GM21526 (cell line): Measurements from ENCODE around the gene C22orf42.
"Not testable (repeated sequence)": the region's sequence is repeated elsewhere in the genome, so short reads cannot be mapped to it uniquely, and the experiment has no call there.

ENCODE experiments used
- ATAC-seq: cut with Tn5 transposase; IDR thresholded peaks from one replicate; pipeline ENCODE4 v1.9.1; 2021; ENCODE audit warnings: moderate library complexity; ENCODE audit not compliant: unreplicated experiment, low FRiP score

Gene C22orf42

DNA sequence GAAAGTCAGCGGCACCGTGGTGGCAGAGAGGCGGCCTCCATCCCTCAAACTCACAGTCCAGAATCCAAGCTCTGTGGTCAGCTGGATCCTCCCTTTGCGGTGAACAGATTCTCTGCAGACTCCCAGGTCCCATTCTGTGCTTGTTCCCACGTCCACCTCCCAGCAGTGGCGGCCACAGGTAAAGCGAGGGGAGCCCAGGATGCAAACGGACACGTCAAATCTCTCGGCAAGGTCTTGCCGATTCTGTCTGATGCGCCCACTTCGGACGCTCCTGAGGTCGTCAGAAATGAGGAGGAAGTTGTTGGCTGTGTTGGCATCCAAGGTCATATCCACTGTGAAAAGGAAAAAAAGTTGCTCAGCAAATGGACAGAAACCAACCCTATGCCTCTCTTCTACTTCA, 31.9 kb upstream of the C22orf42 start:
- not testable (repeated sequence) for ATAC-seq

DNA sequence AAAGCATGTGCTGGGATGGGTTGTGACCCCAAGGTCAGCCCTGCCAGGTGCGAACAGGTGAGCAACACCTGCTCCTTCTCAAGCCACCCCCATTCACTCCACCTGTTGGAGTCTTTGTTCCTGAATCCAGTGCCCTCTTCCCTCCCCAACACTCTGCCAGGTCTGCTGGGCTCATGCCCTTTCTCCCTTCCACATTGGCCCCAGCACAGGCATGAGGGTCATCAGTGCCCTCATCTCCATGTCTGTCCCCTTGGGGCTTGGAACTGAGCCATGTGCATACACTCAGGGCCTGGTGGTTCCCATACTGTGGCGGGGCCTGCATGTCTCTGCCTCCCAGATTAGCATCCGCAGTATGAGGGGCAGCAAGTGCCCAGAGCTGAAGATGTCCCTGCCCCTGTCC, 26.7 kb upstream of the C22orf42 start:
- no peak for ATAC-seq

DNA sequence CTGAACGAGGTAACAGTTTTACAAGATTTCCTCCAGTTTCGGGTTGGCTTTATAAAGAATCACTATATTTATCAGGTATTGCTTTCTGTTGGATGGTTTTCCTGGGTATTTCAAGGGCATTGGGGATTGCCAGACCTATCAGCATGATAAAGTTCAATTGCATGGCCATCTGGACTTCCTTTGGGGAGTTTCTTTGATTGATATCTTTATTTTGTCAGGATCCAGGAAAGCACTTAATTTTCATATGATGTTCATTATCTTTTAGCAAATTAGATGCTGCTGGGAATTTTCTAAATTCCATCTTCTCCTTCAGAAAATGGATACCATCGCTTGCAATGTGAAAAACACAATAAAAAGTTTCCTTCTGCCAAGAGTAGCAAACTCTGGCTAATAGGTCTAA, 24.5 kb upstream of the C22orf42 start:
- no peak for ATAC-seq

DNA sequence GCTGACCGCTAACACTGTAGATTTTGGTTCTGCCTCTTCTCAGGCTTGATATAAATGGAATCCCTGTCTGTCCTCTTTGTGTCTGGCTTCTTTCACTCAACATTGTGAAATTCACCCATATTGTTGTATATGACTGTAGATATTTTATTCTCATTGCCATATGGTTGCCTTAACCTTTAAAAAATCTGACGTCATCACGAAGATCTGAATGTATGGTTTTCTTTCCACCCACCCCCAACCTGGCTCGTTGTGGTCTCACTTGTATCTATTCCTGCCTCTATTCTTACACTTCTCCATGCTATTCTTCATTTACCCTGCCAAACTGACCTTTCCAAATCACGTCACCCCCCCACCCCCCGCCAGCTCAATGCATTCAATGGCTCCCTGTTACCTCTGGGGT, 21.9 kb upstream of the C22orf42 start:
- no peak for ATAC-seq

DNA sequence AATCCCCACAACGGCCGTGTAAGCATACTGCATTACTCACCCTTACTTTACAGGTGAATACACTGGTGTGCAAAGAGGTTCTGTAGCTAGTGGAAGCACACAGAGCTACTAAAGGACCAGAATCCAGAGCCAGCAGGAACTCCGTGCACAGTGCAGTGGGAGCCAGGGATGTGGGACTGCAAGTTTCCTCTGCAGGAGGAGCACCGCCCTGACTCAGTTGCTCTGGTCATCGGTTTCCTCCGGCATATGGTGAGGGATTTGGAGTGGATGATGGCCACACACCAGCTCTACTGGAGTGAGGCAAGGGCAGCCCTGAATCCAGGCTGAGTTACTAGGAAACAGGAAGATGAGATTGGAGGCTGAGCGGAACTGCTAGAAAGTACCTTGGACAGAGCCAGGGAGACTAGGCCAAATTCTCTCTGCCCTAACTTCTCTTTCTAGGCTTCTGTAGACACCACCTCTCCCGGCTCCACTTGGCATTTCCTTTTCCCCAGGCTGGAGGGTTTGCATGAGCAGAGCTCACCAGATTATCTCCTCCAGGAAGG, 18.2 kb upstream of the C22orf42 start:
- ATAC-seq = no peak

DNA sequence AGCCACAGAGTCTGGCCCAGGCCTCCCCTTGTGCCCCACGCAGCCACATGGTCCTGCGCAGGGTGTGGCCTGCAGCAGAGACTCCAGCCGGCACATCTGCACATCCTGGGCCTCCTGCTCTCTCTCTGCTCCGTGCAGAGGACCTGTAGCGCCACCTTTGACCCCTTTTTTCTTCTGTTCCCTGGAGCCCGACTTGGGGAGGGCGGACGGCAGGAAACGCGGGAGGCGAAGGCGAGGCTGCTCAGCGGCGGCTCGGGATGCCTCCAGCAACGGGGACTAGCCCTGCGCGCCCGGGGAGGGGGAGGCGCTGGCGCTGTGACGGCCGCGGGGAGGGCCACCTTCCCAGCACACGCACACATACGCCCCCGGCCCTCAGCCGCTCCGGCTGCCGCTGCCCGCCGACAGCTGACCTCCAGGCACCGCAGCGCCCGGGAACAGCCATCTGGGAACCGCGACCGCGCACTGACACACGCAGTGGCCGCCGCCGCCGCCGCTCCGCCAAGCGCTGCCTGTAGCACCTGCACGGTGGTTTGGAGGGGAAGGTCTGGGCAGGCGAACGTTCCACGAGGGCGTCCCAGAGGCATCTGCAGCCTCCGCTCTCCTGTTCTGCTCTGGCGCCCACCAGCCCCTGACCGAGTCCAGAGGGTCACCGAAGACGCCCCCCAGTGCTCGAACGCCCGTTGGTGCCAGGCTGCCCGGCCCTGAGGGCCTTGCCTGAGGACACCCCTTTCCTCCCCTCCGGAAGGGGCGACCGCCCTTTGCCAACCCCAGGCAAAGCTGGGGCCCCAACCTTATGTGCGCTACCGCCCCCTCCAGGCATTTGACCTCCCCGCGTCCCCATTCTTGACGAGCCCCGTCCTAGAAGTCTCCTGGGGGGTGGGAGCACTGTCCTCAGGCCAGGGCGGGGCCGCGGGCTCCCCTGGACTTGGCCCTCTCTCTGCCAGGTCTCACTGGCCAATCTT, 16.9 kb upstream of the C22orf42 start:
- no peak for ATAC-seq

DNA sequence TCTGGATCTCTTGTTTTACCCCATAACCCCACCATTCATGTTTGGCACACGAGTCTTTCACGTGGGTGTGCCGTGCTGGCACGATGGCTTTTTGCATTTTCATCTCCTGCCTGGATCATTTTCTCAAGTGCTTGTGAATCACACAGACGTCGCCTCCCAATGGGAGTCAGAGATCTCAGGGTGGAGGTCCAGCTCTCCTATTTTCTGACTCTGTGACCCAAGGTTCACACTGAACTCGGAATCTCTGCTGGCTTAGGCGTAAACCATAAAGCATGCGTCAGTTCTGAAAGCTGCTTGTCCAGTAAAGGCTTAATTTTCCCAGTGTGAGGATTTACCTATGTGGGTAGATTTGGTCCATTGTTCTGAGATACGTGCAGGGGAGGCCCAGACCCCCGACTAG, 16.0 kb upstream of the C22orf42 start:
- no peak for ATAC-seq

DNA sequence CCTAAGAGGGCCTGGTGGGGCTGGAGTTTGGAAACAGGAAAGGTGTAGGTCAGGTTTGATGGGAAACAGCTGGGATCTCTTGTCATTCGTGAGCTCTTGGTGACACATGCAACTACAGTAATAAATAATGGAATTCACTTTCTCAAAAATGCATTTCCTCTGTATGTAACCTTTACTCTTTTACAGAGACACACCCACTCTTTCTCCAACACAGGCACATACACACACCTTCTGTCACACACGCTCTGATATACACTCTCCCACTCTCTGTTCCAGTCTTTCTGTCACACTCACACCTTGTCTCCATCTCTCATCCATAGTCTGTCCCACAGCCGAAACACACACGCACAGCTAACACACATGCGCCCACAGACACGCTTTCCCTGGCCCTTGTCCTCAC, 6.6 kb upstream of the C22orf42 start:
- ATAC-seq = no peak

DNA sequence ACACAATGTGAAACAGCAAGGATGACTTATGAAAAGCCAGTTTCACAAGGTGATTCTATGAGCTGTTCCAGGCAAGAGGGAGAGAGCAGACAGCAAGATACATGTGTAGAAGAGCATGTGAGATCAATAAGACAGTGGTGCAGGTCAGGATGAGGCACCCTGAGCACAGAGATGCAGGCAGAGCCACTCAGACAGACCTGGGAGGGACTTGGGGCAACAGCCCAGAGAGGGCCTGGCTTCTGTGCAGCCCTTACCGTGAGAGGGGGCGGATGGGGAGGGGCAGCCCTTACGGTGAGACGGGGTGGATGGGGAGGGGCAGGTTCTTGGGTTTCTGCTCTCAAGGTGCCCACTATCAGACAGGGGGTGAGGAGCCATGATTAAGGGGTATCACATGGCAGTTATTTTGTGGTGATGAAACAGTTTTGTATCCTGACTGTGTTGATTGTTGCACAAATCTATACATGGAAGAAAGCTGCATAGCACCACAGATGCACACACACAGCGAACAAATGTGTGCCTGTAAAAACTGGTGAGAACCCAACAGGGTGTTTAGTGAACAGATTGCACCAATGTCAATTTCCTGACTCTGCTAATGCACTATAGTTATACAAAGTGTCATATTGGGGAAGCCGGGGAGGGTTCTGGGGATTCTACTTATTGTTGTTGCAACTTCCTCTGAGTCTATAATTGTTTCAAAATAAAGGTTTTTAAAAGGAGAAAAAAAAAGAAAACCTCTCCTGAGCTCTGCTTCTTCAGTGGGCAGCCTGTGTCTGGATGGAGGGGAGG, 5.2 kb upstream of the C22orf42 start:
- no peak for ATAC-seq

DNA sequence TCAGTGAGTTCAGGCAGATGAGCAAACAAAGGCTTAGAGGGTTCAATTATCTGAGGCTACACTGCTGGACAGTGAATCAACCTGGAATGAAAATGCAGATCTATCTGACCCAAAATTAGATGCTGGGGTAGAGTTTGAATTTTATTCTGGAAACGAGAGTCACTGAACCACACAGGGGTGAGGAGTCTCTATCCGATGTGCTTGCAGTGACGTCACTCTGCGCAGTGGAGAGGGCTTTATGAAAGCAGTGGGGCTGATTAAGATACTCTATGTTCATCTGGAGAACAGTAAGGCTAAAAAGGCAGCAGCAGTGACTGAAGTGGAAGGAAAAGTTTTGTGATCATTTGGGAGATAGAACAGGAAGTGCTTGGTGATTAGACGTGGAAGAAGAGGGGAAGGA, 1.3 kb upstream of the C22orf42 start:
- not testable (repeated sequence) for ATAC-seq

DNA sequence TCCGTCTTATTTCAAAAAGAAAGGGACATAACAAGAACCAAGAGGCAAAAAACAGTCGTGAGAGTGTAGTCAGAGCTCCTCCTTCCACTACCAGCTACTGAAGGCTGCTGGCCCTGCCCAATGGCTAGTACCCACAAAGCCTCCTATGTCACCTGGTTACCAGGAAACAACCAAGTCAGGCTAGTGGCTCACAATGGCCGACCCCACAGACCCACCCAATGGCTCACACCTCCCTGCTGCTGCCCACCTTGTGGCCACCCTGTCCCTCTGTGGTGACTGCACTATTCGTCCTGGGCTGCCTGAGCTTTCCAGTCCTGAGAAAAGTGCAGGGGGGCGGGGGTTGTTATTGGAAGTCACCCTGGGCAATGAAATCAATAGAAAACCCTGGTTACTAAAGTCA, 1.5 kb downstream of the C22orf42 start:
- not testable (repeated sequence) for ATAC-seq

DNA sequence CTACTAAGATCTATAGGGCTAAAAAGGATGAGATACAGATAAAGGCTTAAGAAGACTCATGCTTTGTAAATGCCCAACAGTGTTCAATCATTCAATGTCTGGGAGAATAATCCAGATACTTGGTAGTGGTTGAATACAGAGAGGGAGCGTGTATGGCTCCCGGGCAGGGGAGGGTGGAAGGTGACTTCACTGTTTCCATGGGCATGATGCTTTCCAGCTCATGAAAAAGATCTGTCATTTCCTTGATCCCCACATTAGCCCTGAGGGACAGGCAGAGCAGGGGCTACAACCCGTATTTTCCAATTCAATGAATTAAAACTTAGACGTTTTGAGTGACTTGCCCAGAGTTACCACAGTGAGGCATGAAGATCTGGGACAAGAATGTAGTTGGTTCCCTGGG, 4.4 kb downstream of the C22orf42 start:
- ATAC-seq = not testable (repeated sequence)

DNA sequence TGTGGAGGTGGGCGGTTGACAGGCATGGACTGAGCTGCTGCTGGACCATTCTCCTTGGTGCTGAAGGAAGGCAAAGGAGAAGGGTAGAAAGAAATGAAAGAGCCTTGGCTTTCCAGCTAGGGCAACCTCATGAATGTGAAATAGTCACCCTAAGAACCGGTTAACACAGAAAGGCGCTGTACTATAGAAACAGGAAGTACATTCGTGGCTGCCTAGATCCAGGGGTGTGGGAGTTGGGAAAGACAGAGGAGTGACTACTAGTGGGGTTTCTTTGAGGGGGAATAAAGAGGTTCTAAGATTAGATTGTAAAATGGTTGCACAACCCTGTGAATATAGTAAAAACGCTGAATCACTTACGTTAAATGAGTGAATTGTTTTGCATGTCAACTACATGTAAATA, 7.5 kb downstream of the C22orf42 start:
- ATAC-seq = not testable (repeated sequence)

DNA sequence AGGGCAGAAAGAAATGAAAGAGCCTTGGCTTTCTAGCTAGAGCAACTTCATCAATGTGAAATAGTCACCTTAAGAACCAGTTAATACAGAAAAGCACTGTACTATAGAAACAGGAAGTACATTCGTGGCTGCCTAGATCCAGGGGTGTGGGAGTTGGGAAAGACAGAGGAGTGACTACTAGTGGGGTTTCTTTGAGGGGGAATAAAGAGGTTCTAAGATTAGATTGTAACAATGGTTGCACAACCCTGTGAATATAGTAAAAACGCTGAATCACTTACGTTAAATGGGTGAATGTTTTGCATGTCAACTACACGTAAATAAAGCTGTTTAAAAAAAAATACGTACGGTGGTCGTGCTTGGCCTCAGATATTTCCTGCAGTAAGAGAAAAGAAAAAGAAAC, 8.5 kb downstream of the C22orf42 start:
- ATAC-seq = not testable (repeated sequence)

DNA sequence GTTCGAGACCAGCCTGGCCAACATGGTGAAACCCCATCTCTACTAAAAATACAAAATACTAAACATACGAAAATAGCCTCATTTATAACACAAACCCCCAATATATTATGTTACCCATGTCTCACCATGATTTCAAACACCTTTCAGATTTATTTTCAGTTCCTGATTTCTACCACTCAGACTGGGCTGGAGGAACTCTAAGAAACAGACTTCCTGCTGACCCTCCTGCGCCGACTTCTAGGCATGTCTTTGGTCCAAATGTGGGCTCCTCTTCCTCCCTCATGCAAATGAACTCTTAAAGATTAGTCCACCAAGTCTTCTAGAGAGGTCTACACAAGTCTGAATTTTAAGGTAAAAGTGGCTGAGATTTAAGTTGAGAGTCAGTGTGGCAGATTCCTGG, 10.7 kb downstream of the C22orf42 start:
- ATAC-seq = not testable (repeated sequence)

DNA sequence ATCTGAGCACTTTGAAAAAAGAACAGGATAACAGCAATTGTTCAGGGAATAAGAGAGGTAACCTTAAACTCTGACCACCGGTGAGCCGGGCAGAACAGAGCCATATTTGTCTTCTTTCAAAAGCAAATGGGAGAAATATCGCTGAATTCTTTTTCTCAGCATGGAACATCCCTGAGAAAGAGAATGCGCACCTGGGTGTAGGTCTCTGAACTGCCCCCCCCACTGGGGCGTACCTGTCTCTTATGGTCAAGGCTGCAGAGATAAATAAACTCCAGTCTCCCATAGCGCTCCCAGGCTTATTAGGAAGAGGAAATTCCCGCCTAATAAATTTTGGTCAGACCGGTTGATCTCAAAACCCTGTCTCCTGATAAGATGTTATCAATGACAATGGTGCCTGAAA, 12.0 kb downstream of the C22orf42 start:
- ATAC-seq = not testable (repeated sequence)

DNA sequence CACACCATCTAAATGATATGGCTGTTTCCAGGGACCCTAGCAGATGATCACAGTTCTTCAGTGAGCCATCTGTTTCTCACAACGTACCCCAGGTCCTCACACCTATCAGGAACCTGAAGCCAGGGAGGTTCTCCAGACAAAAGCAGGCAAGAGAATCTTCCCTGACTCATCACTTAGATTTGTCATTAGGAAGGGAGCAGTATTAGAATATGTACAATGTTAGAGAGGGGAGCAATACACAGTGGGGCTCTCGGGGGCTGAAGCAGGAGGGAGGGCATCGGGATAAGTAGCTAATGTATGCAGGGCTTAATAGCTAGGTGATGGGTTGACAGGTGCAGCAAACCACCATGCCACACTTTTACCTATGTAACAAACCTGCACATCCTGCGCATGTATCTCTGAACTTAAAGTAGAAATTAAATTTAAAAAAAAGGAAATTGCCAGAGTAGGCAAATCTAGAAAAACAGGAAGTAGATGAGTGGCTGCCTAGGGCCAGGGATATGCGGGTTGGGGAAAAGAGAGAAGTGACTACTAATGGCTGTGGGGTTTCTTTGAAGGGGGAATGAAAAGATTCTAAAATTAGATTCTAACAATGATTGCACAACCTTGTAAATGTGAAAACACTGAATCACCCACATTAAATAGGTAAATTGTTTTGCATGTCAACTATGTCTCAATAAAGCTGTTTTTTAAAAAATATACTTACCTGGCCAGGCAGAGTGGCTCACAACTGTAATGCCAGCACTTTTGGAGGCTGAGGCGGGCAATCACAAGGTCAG, 14.4 kb downstream of the C22orf42 start:
- ATAC-seq = no peak

DNA sequence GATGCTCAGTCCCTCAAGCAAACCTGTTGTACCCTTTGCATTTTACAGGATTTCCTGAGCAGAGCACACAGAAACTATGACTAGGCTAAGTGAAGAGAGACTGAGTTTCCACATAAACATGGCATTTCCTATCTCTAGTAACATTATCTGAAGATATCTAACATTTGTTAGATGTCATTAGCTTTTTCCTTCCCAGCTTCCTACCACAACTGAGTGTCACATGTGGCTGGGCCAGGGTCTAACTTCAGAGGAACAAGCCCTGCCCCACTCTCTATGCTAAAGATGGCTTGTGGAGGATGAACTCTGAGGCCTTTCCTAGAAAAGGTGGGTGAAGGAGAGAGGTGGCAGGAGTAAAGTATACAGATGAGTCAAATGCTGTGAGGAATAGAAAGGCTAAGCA, 16.5 kb downstream of the C22orf42 start:
- no peak for ATAC-seq

DNA sequence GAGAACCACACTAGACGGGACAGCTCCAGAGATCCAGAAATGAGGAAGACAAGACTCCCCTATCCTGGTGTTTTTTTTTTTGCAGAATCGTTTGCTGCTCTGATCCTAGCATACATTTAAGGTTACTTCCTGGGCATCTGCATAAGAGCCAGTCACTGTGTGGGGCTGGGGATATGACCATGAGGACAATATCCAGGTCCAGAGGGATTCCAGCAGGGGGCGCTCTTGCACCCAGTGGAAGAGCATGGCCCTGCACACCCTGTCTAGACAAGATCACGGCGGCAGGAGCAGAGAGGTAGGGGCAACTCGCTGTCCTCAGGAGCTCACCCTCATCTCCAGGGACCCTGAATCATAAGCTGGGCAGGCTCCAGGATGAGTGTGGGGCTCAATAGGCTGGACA, 18.4 kb downstream of the C22orf42 start:
- ATAC-seq = not testable (repeated sequence)

DNA sequence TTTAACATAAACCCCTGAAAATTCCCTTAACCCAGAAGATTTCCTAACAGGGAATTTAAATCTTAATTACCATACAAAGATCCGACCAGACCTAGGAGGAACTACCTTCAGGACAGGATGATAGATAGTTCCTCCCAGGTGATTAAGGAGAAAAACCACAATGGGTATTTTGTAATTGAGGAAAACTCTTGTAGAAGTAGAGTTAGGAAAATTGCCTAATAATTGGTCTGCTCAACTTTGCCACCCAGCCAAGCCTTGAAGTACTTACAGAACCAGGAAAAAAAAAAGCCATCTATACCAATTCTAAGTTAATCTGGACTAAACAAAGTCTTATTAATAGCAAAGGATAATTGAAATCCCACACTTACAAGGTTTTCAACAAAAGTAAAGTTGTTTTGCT, 20.5 kb downstream of the C22orf42 start:
- not testable (repeated sequence) for ATAC-seq
